Hematopoietic multipotent progenitor cell treated with erythropoietin and hydrocortisone succinate and interleukin-3 and kit ligand, for 15 days (in vitro differentiated cells): Measurements from ENCODE around the gene CAPN2.

Experiments used
- DNase-seq: peaks from one replicate; pipeline ENCODE4 v3.0.0-alpha.2; 2015; ENCODE audit warnings: low spot score

CAPN2 gene

GRCh38 chr1:223761411-223761810 lies 49.1 kb downstream of the CAPN2 start:
- no peak for DNase-seq

DNA sequence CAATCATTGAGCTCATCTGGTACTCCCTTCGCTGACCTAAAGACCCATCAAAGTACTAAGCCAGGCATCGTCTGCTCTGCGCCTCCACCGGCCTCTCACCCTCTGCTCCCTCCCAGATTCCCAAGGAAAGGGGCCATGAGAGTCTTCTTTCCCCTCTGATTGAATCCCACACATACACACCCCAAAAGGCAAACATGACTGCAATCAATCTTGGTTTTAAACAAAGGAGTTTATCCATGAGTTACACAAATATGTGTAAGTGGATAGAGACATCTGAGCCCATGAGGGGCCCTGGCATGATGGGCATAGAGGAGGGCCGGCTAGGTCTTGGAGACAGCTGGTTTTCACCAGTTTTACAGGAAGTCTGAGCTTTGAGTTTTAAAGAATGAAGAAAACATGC lies 50.9 kb downstream of the CAPN2 start:
- DNase-seq: no peak

GRCh38 chr1:223763881-223764280 lies 51.5 kb downstream of the CAPN2 start:
- no peak for DNase-seq

DNA sequence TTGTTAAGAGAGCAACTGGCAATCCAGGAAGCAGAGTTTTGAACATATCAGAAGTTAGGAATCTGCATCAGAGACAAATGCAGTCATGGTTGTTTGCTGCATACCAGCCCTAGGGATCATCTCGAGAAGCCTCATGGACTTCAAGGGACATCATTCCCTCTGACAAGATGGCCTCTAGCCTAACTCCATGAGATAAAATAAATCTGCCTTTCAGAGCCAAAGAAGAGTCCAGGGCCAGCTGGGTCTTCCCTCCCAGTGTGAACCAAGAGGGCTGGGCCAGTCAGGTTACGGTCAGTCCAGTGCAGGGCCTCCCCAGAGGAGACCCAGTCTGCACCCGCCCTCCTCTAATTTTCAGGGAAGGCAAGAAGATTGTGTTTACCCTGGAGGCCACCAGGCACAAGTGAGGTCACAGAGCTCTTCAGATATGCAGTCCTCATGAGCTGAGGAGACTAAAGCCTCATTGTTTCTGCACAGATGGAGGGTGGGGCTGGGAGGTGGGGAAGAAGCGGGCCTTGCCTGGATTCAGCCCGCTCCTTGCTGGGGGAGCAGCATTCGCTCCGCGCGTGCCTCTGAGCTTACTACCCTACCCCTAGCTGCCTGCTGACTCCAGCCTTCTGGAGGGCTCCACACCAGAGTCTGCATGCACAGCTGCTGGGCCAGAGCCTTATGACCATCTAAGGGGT lies 52.8 kb downstream of the CAPN2 start:
- no peak for DNase-seq

DNA sequence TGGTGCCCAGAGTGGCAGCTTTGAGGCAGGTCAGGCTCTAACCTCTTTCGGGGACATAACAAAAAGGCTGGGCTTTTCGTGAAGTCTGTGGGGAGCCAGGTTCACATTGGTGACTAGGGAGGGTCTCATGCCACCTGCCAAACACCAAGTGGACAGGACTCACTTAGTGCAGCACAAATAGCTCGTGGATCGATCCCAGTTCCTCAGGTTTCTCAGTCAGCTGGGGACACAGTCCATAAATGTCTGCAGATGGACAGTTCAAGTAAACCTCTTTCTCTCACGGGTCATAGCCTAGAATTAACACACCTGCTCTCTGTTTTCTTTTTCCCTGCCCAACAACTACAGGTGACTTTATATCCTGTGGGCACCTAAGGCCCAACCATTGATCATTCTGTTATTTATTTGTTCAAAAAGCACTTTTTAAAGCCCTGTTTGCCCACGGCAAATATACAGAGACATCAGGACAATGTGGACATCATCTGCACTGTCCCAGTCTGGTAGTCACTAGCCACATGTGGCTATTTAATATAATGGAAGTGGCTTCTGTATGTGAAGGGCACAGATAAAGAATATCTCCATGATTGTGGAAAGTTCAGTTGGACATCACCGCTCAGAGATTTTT lies 53.5 kb downstream of the CAPN2 start:
- DNase-seq: no peak

GRCh38 chr1:223770621-223771315 lies 58.4 kb downstream of the CAPN2 start:
- no peak for DNase-seq

DNA sequence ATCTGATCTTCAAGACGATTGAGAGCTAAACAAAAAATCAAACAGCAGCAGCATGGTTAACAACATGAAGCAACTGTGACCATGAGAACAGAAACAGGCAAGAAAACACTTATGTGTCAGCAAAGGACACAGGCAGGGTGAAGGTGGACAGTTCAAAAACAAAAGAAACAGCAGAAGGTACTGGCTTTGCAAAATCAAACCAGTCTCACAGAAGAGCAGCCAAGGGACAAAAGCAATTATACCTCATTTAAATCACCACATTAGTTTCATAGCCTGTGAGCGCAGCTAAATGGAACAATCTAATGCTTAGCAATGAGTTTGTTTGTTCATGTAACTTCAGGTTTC lies 59.1 kb downstream of the CAPN2 start:
- no peak for DNase-seq

DNA sequence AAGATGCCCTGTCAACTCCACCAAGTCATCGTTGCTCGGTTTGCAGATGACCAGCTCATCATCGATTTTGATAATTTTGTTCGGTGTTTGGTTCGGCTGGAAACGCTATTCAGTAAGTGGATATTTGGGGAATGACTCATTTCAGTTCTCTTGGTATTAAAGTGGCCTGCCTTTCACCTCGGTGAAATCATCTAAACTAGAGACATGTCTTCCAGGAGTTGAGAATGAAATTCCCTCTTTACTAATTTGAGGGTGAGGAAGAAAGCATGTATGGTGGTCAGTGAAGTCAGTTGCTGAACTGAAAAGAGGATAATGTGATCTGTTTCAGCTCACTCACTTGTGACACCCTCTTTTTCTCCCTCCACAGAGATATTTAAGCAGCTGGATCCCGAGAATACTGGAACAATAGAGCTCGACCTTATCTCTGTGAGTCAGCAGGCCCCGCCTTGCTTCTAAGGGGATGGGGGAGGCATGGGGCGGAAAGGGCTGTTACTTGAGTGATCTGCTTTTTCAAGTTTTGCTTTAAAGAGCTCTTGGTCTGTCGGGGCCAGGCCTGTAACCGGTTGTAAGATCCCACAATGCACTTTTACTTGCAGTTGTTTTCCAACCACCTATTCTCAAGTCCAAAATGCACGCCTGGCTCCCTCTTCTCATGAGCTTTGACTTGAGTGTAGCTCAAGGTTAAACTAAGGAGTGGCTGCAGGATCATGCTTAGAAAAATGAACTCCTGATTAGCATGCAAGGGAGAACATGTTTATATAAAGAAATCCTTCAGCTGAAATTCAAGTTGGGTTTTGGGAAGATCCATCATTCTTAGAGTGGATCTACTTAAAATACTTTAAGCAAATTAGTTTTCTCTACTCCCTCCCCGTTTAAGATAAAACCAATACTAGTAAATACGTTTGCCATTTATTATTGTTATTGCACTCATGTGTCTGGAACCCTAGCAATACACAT lies 59.8 kb downstream of the CAPN2 start:
- DNase-seq: peak; percentile 47

DNA sequence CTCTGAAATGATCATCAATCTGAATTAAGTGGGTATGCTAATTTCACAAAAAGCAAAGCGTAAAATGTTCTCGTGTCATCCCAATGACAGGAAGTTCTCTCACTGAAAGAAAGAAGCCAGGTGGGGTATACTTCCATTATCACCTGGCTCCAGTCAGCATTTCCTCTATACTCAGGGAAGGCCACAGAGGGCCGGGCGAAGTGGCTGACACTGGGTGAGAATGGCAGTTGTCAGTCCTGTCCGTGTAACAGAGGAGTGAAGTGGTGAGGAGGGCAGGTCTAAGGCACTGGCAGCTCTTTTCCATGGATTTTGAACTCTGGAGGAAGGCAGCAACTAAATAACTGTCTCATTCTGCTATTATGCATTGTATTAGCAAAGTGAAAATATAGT lies 60.4 kb downstream of the CAPN2 start:
- DNase-seq: no peak

DNA sequence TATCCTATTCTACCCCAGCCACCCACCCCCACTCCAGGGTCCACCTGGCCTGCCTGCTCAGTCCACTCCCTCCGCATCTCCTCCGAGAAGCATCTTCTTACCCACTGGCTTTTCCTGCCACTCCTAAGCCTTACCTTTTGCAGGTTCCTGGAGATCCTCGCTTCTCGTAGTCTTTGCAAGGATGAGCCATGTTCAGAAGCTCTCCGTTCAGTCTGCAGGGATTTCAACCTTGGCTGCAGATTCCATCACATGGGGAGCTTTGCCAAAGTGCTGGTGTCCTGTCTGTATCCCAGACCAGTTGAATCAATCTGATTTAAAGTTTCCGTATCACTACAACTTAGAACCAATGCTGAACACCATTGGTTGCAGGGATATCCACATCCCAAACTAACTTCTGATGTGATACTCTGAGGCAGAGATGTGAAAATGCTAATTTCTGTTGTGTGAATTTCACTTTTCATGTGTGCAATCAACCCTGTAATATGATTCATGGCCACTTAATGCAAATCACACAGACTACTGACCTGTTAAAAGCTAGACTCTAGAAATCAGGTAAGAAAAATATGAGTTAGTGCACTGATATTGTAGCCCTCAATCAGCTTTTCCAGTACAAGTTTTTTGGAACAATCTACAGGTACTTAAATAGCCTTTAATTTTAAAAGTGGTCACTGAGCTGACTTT lies 61.9 kb downstream of the CAPN2 start:
- no peak for DNase-seq

DNA sequence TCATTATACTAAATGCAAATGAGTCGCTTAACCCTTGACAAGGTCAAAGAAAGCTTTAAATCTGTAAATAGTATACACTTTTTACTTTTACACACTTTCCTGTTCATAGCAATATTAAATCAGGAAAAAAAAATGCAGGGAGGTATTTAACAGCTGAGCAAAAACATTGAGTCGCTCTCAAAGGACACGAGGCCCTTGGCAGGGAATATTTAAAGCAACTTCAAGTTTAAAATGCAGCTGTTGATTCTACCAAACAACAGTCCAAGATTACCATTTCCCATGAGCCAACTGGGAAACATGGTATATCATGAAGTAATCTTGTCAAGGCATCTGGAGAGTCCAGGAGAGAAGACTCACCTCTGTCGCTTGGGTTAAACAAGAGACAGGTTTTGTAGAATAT lies 62.7 kb downstream of the CAPN2 start:
- no peak for DNase-seq

DNA sequence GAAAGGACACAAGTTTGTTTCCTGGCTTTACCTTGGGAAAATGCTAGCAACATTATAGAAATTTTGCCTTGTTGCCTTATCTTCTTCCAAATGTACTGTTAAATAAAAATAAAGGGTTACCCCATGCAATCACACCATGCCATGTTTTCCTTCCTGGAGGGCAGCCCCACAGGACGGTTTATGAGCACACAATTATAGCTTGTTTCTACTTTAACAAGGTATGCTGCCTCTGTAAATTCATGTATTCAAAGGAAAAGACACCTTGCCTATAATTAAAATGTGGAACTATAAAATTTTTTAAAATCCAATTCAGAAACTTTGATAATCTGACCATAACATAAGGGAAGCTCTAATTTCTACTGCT lies 63.4 kb downstream of the CAPN2 start:
- no peak for DNase-seq

DNA sequence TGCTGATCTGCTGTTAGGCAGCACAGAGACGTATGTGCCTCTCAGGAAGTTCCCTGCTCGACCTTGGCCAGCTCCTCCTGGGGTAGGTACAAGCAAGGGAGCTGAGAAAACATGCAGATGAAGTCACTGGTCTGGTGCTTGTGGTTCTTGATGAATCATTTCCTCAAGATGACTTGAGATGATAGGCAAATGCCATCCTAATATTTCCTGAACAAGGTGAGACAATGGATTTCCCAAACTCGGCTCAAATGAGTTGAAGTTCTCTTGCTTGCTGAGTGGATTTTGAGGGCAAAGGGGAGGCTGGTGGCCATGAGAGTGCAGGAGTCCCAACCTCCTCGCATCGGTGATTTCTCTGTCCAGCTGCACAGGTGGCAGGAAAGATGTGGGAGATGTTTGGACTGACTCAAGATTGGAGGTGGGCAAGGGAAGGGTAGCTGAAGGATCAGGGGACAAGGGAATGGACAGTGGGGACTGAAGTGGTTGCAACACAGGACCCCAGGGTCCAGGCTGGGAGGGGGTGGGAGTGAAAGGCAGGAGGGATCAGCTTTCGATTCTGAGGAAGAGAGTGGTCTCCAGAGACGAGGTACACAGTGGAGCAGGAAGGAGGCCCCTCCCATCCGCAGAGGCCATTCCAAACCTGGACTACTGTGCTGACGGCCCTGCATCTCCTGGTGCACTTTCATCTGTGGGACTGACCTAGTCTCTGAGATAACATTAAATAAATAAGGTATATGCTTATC lies 63.9 kb downstream of the CAPN2 start:
- DNase-seq: no peak

GRCh38 chr1:223776826-223777454 lies 64.6 kb downstream of the CAPN2 start:
- no peak for DNase-seq

- DNase-seq: no peak
Measured at GRCh38 chr1:223780318-223780717, 68.0 kb downstream of the CAPN2 start.

DNA sequence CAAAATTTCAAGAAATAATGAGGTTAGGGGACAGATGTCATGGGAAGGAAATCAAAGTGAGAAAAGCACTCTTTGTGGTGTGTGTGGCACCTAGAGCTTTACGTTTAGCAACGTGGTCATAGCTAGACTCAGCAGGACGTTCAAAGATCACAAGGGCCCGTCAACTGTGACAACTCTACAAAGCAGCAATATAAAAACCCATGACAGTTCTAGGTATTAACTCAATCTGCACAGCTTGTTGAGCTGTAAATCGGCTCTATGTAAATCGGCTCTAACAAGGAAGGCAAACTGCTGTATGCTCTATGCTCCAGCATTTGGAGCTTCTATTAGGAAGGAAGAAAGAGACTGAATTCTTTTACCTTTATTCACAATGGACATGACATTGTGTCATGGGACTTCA lies 68.6 kb downstream of the CAPN2 start:
- no peak for DNase-seq

- DNase-seq: no peak
Measured at GRCh38 chr1:223783676-223784075, 71.3 kb downstream of the CAPN2 start.

- DNase-seq: no peak
Measured at GRCh38 chr1:223784541-223784940, 72.2 kb downstream of the CAPN2 start.

DNA sequence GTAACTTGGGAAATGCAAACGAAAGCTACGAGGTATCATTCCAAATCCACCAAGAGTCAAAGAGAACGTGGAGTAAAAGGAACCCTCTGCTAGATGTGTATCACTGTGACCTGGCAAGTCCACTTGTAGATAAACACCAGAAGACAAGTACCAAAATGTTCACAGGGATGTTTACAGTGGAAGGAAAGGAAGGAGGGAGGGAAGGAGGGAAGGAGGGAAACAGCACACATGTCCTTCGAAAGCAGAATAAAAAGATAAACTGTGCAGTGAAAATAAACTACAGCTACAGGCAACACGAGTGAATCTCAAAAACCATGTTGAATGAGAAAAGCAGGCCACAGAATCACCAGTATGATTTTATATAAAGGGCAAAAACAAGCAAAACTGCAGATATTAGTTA lies 73.5 kb downstream of the CAPN2 start:
- DNase-seq: no peak

- DNase-seq: peak; percentile 93
Measured at GRCh38 chr1:223788746-223789415, 76.5 kb downstream of the CAPN2 start.
